ENCODE results near the gene CAMK4. TPM values are rescaled to one million over a fixed set of nuclear protein-coding genes. Genes with fewer than 3 reads are reported as not detected.

CAMK4 gene
- polyA plus RNA-seq, 1 donor from 2014 or later: 16.6 TPM

- Histone ChIP-seq H4K20me1 (ENCODE audit: insufficient read depth) (no peaks in the 10 kb centered on the region), H3K27me3 (ENCODE audit: insufficient read depth, low read depth, low read length) (no peaks in the 10 kb centered on the region), H3K9me3 (ENCODE audit: low read length) (no peaks in the 10 kb centered on the region), H3K36me3 (ENCODE audit: insufficient read depth, low read length) (no peaks in the 10 kb centered on the region), H3K27ac (ENCODE audit: low read length) (no peak overlapping the region), H2AFZ (ENCODE audit: low read depth, low read length) (no peak overlapping the region), H3F3A (ENCODE audit: insufficient read depth, low read length, poor library complexity, severe bottlenecking) (no peaks in the 10 kb centered on the region), H3K9ac (ENCODE audit: low read length) (no peak overlapping the region), H3K4me3 (ENCODE audit: low read length) (no peak overlapping the region), H3K4me2 (ENCODE audit: low read length) (no peak overlapping the region), H3K79me2 (replicated peaks; ENCODE audit: insufficient read depth, low read length) (peaks cover 5% of the 10 kb centered on the region), H3K9me2 (ENCODE audit: insufficient read depth, low read length) (no peaks in the 10 kb centered on the region)
- TF ChIP-seq MXI1 (conservative IDR thresholded peaks at IDR 0.05; ENCODE audit: poor library complexity, severe bottlenecking) (no peak), EP300 (conservative IDR thresholded peaks at IDR 0.05; ENCODE audit: poor library complexity, severe bottlenecking) (no peak), REST (IDR thresholded peaks at IDR 0.05; ENCODE audit: borderline replicate concordance) (no peak), POLR2AphosphoS5 (IDR thresholded peaks at IDR 0.05) (no peak), EZH2 (IDR thresholded peaks at IDR 0.05; ENCODE audit: borderline replicate concordance, insufficient read depth, low read length, poor library complexity, severe bottlenecking) (no peak), CTCF (IDR thresholded peaks at IDR 0.05; ENCODE audit: poor library complexity, severe bottlenecking) (no peak), TAF1 (IDR thresholded peaks at IDR 0.05; ENCODE audit: low read depth) (no peak), RAD21 (conservative IDR thresholded peaks at IDR 0.05) (no peak)
These were observed 14.4 kb downstream of the CAMK4 start for GRCh38 chr5:111238431-111239225.

GRCh38 chr5:111241696-111242095 lies 17.5 kb downstream of the CAMK4 start:
- no peaks in the 10 kb centered on the region for H4K20me1 ChIP-seq (ENCODE audit: insufficient read depth)
- H3K9me3 ChIP-seq (ENCODE audit: low read length): no peaks in the 10 kb centered on the region
- H3K4me2 ChIP-seq (ENCODE audit: low read length): no peak overlapping the region
- H3K27me3 ChIP-seq (ENCODE audit: insufficient read depth, low read depth, low read length): no peaks in the 10 kb centered on the region
- H3K79me2 ChIP-seq (replicated peaks; ENCODE audit: insufficient read depth, low read length): peaks cover 5% of the 10 kb centered on the region
- no peak for TF ChIP-seq MXI1 (conservative IDR thresholded peaks at IDR 0.05; ENCODE audit: poor library complexity, severe bottlenecking)
- no peak for TF ChIP-seq TAF1 (IDR thresholded peaks at IDR 0.05; ENCODE audit: low read depth)
- no peak for TF ChIP-seq EZH2 (IDR thresholded peaks at IDR 0.05; ENCODE audit: borderline replicate concordance, insufficient read depth, low read length, poor library complexity, severe bottlenecking)
- TF ChIP-seq RAD21 (conservative IDR thresholded peaks at IDR 0.05): no peak
- no peak for TF ChIP-seq REST (IDR thresholded peaks at IDR 0.05; ENCODE audit: borderline replicate concordance)
- H2AFZ ChIP-seq (ENCODE audit: low read depth, low read length): no peak overlapping the region
- no peak overlapping the region for H3K27ac ChIP-seq (ENCODE audit: low read length)
- H3K4me3 ChIP-seq (ENCODE audit: low read length): no peak overlapping the region
- no peaks in the 10 kb centered on the region for H3K9me2 ChIP-seq (ENCODE audit: insufficient read depth, low read length)
- no peaks in the 10 kb centered on the region for H3F3A ChIP-seq (ENCODE audit: insufficient read depth, low read length, poor library complexity, severe bottlenecking)
- no peaks in the 10 kb centered on the region for H3K36me3 ChIP-seq (ENCODE audit: insufficient read depth, low read length)
- no peak overlapping the region for H3K9ac ChIP-seq (ENCODE audit: low read length)

All from neural cell (in vitro differentiated cells).